RWPE1 (cell line): ENCODE data around the gene EI24.

Experiments
- CTCF ChIA-PET: fragments of 350-600 bp; sonication (Branson Sonifier 250); formaldehyde crosslinking; extraction: SDS; loops from one replicate; lab custom pipeline; 2021; lab: Yijun Ruan, JAX
- POLR2A ChIA-PET: fragments of 400-600 bp; formaldehyde crosslinking; extraction: SDS; loops from one replicate; lab custom pipeline; 2020; ENCODE audit warnings: antibody characterized with exemption; ENCODE audit not compliant: low non-redundant PET; lab: Yijun Ruan, JAX
- DNase-seq: peaks from one replicate; pipeline ENCODE4 v3.0.0; 2012; ENCODE audit warnings: low spot score
- H3K27ac ChIP-seq: fragments of 450-650 bp; 2 replicates; pipeline ENCODE4 v1.5.1; 2017
- TF ChIP-seq, protein P1 (sequence below): fragments of 450-650 bp; conservative IDR thresholded peaks from 2 replicates; pipeline ENCODE4 v1.5.1; 2017; ENCODE audit warnings: low read depth, mild to moderate bottlenecking

The EI24 gene

DNA sequence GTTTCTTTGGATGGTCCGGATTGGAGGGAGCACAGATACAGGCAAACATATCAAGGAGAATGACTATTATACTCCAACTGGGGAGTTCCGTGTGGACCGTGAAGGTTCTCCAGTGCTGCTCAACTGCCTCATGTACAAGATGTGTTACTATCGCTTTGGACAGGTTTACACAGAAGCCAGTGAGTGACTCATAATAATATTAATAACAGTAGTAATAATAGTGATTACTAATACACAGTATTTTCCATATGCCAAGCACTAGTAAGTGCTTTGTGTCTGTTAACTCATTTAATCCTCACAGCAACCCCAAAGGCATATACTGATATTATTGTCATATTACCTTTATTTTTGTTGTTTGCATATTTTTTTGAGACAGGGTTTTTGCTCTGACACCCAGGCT is 49.1 kb downstream of the EI24 start:
- TF ChIP-seq, protein P1, sequence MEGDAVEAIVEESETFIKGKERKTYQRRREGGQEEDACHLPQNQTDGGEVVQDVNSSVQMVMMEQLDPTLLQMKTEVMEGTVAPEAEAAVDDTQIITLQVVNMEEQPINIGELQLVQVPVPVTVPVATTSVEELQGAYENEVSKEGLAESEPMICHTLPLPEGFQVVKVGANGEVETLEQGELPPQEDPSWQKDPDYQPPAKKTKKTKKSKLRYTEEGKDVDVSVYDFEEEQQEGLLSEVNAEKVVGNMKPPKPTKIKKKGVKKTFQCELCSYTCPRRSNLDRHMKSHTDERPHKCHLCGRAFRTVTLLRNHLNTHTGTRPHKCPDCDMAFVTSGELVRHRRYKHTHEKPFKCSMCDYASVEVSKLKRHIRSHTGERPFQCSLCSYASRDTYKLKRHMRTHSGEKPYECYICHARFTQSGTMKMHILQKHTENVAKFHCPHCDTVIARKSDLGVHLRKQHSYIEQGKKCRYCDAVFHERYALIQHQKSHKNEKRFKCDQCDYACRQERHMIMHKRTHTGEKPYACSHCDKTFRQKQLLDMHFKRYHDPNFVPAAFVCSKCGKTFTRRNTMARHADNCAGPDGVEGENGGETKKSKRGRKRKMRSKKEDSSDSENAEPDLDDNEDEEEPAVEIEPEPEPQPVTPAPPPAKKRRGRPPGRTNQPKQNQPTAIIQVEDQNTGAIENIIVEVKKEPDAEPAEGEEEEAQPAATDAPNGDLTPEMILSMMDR: no peak
- no peak for DNase-seq
- no peak overlapping the region for H3K27ac ChIP-seq
- POLR2A ChIA-PET: no interaction called here
- CTCF ChIA-PET: no interaction called here

GRCh38 chr11:125621995-125622394 is 52.7 kb downstream of the EI24 start:
- ChIA-PET CTCF (no interaction called here), POLR2A (no interaction called here)
- TF ChIP-seq, protein P1: no peak
- DNase-seq: peak; percentile 60
- no peak overlapping the region for H3K27ac ChIP-seq

- TF ChIP-seq, protein P1: no peak
- CTCF ChIA-PET: interaction anchor here (0.6 to 0.7 kb wide), 2 partner anchors 19 to 127 kb away, joined by 4 read pairs; partner anchors contain the start of gene FEZ1
- H3K27ac ChIP-seq: no peak overlapping the region
- POLR2A ChIA-PET: no interaction called here
- DNase-seq: no peak
Measured at GRCh38 chr11:125623064-125623463, 53.8 kb downstream of the EI24 start.

DNA sequence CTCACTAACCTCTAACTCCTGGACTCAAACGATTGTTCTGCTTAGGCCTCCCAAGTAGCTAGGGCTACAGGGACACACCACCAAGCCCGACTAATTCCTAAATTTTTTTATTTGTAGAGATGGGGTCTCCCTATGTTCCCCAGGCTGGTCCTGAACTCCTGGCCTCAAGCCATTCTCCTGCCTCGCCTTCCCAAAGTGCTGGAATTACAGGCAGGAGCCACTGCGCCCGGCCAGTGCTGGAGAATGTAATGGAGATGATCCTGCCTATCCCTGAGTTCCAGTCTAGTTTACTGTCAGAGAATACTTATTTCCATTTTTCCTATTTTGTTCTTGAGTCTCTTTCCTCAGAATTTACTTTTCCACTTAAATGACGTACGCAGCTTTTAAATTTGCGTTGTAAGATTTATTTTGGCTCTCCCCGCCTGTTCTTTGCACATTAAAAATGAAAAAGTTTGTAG is 55.5 kb downstream of the EI24 start, which contains the start of gene CHEK1:
Gene CHEK1, plus strand, starts transcription at position 408 of the 458 bp plus-strand sequence. CDS start 1,606 bp downstream, outside the sequence.
- ChIA-PET POLR2A (interaction anchor here (0.6 kb wide), 1 partner anchor 167 kb away, joined by 3 read pairs; no protein-coding TSS in a partner anchor), CTCF (interaction anchor here (0.7 kb wide), 1 partner anchor 31 kb away, joined by 3 read pairs; no protein-coding TSS in a partner anchor)
- DNase-seq: no peak

GRCh38 chr11:125625225-125625629 is 56.0 kb downstream of the EI24 start:
- H3K27ac ChIP-seq: peak overlapping the region; percentile 96
- ChIA-PET CTCF (no interaction called here), POLR2A (interaction anchor here (0.6 kb wide), 1 partner anchor 168 kb away, joined by 3 read pairs; no protein-coding TSS in a partner anchor)
- TF ChIP-seq, protein P1: no peak
- no peak for DNase-seq

More for the DNA sequence above, 55.5 kb downstream of the EI24 start, which contains the start of gene CHEK1:
- TF ChIP-seq, protein P1: no peak
- peak within 1 kb of the TSS; percentile 96 for H3K27ac ChIP-seq

DNA sequence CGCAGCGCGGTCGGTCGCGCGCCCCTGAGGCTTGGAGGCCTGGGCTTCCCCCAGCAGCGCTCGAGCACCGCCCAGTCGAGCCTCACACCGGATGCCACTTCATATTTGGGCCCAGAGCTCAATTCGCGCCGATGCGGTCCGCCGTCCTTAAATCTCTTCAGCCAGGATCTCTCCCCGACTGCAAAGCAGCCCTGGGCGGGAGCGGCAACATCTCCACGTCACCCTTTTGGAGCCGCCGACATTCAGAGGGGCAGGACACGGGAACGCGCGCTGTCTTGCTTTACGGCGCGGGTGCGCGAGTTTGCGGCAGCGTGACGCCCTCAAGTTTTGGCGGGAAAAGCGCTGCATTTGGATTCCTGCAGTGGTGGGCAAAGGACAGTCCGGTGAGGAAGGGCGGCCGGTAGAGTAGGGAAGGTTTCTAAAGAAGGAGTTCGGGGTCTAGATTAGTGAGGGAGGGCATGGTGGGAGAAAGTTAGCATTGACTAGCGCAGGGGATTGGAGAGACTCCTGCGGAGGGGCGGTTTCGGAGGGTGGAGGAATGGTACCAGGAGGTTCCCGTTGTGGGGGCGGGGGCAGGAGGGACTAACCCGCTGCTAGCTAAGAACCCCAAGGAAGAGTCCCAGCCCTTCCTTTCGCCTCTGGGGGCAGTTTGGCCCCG is 56.5 kb downstream of the EI24 start:
- ChIA-PET CTCF (no interaction called here), POLR2A (no interaction called here)
- TF ChIP-seq, protein P1: no peak
- peak overlapping the region; percentile 96 for H3K27ac ChIP-seq
- DNase-seq: peak; percentile 92
